Suprapubic skin (tissue), 4 donors: ENCODE measurements around the gene SYNE1. TPM values are rescaled to one million over a fixed set of nuclear protein-coding genes. Genes with fewer than 3 reads are reported as not detected.

ENCODE experiments used
- DNase-seq, 2 donors: peaks; one replicate each; pipeline ENCODE4 v3.0.0-alpha.2; 2019; ENCODE audit warnings: low spot score in 2 of 2
- H3K27ac ChIP-seq: fragments of 200-600 bp; sonication (generic); one replicate; pipeline ENCODE4 v1.5.1; 2019
- H3K27me3 ChIP-seq: fragments of 200-600 bp; sonication (generic); one replicate; pipeline ENCODE4 v1.5.1; 2019
- H3K36me3 ChIP-seq: fragments of 200-600 bp; sonication (generic); one replicate; pipeline ENCODE4 v1.5.1; 2019
- H3K4me1 ChIP-seq: fragments of 200-600 bp; sonication (generic); one replicate; pipeline ENCODE4 v1.5.1; 2019
- H3K4me3 ChIP-seq: fragments of 200-600 bp; sonication (generic); one replicate; pipeline ENCODE4 v1.5.1; 2019; ENCODE audit warnings: mild to moderate bottlenecking
- H3K9me3 ChIP-seq: fragments of 200-600 bp; sonication (generic); one replicate; pipeline ENCODE4 v1.5.1; 2019
- EP300 ChIP-seq: sonication (generic); formaldehyde crosslinking; IDR thresholded peaks from one replicate; pipeline ENCODE4 v1.6.1; 2017; ENCODE audit warnings: antibody characterized with exemption
- POLR2A ChIP-seq, 2 donors: fragments of 450-650 bp; IDR thresholded peaks; one replicate each; pipeline ENCODE4 v1.6.1; 2017; ENCODE audit warnings: antibody characterized with exemption in 2 of 2, mild to moderate bottlenecking in 2 of 2, moderate library complexity in 2 of 2
- POLR2AphosphoS5 ChIP-seq, 3 donors: sonication (generic); formaldehyde crosslinking; IDR thresholded peaks; one replicate each; pipeline ENCODE4 v1.6.1; 2017; ENCODE audit warnings: antibody characterized with exemption in 3 of 3
- WGBS: methylation state at CpG from one replicate; pipeline ENCODE4 v1.1.5; 2018; 5-methylcytosine and 5-hydroxymethylcytosine counted together
- total RNA-seq, 4 donors: library from RNA; depleted of rRNA; stranded (reverse); fragments of >200 nt; gene quantifications; one replicate each; pipeline ENCODE4 v1.1.0, GENCODE V29; 2016
- TF ChIP-seq, protein P1 (sequence below), 2 donors: fragments of 200-600 bp in 1 of 2; fragments of 450-650 bp in 1 of 2; sonication (generic) in 1 of 2; IDR thresholded peaks; one replicate each; pipeline ENCODE4 v1.5.1; 2016 to 2019; ENCODE audit warnings: antibody characterized with exemption in 2 of 2, mild to moderate bottlenecking in 1 of 2, moderate library complexity in 1 of 2

The SYNE1 gene
- total RNA-seq, 4 donors from 2014 or later, result 105 to 184 (median 132) TPM

- Histone ChIP-seq H3K36me3 (peaks cover 50% of the 10 kb centered on the region), H3K4me3 (no peak overlapping the region), H3K9me3 (no peaks in the 10 kb centered on the region), H3K27me3 (no peaks in the 10 kb centered on the region), H3K4me1 (no peaks in the 10 kb centered on the region), H3K27ac (no peak overlapping the region)
- TF ChIP-seq EP300, result no peak
- TF ChIP-seq, protein P1, sequence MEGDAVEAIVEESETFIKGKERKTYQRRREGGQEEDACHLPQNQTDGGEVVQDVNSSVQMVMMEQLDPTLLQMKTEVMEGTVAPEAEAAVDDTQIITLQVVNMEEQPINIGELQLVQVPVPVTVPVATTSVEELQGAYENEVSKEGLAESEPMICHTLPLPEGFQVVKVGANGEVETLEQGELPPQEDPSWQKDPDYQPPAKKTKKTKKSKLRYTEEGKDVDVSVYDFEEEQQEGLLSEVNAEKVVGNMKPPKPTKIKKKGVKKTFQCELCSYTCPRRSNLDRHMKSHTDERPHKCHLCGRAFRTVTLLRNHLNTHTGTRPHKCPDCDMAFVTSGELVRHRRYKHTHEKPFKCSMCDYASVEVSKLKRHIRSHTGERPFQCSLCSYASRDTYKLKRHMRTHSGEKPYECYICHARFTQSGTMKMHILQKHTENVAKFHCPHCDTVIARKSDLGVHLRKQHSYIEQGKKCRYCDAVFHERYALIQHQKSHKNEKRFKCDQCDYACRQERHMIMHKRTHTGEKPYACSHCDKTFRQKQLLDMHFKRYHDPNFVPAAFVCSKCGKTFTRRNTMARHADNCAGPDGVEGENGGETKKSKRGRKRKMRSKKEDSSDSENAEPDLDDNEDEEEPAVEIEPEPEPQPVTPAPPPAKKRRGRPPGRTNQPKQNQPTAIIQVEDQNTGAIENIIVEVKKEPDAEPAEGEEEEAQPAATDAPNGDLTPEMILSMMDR (IDR thresholded peaks at IDR 0.05), result no peak
- no peak for TF ChIP-seq POLR2A (IDR thresholded peaks at IDR 0.05)
- DNase-seq, result no peak
- 89% methylated on average over 18 of the region's 18 CpGs for WGBS
Observed at GRCh38 chr6:152206072-152206818, 430.9 kb downstream of the SYNE1 start.

- H3K27me3 ChIP-seq, result no peaks in the 10 kb centered on the region
- H3K9me3 ChIP-seq, result no peaks in the 10 kb centered on the region
- 78% methylated on average over 2 of the region's 2 CpGs for WGBS
- no peaks in the 10 kb centered on the region for H3K4me1 ChIP-seq
- H3K36me3 ChIP-seq, result peaks cover 49% of the 10 kb centered on the region
- no peak overlapping the region for H3K4me3 ChIP-seq
- TF ChIP-seq, protein P1 (IDR thresholded peaks at IDR 0.05), result no peak
- TF ChIP-seq POLR2AphosphoS5 (IDR thresholded peaks at IDR 0.05) (no peak), POLR2A (IDR thresholded peaks at IDR 0.05) (no peak), EP300 (no peak)
- DNase-seq, result no peak
- H3K27ac ChIP-seq, result no peak overlapping the region
Observed at GRCh38 chr6:152204591-152204990, 432.6 kb downstream of the SYNE1 start.

- H3K36me3 ChIP-seq, result peaks cover 31% of the 10 kb centered on the region
- no peaks in the 10 kb centered on the region for H3K4me1 ChIP-seq
Observed at GRCh38 chr6:152201120-152201519, 436.0 kb downstream of the SYNE1 start.

DNA sequence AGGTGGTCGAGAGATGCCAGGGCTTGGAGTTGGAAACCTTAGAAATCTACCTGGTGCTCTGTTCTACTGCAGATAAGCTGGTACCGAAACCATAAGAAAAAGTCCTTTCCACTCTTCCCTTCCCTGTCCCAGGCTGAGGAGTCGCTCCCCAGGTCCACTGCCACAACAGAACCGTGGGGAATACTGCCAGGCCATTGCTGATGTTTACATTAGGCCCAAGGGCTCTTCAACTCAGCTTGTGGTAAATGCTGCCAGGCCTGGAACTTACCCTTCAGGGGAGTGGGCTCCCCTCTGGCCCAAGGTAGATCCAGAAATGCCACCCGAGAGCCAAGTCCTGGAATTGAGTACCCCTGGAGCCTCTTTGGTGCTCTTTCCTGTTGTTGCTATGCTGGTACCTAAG lies 441.3 kb downstream of the SYNE1 start:
- peaks cover 20% of the 10 kb centered on the region for H3K36me3 ChIP-seq

More at GRCh38 chr6:152201120-152201519, 436.0 kb downstream of the SYNE1 start:
- WGBS, result 33% methylated on average over 3 of the region's 3 CpGs
- Histone ChIP-seq H3K27me3 (no peaks in the 10 kb centered on the region), H3K9me3 (no peaks in the 10 kb centered on the region), H3K27ac (no peak overlapping the region), H3K4me3 (no peak overlapping the region)
- TF ChIP-seq POLR2A (IDR thresholded peaks at IDR 0.05) (no peak), POLR2AphosphoS5 (IDR thresholded peaks at IDR 0.05) (no peak), EP300 (no peak)
- TF ChIP-seq, protein P1 (IDR thresholded peaks at IDR 0.05), result no peak
- DNase-seq, result no peak

DNA sequence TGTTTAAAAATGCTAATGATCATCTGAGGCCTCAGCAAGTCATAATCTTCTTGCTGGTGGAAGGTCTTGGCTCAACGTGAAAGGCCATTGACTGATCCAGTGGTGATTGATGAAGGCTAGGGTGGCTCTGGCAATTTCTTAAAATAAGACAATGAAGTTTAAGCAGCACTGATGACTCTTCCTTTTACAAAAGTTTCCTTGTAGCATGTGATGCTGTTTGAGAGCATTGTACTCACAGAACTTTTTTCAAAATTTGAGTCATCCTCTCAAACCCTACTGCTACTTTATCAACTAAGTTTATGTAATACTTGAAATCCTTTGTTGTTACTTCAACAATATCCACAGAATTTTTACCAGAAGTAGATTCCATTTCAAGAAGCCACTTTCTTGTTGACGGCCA lies 447.4 kb downstream of the SYNE1 start:
- no peak overlapping the region for H3K27ac ChIP-seq
- no peaks in the 10 kb centered on the region for H3K4me1 ChIP-seq
- TF ChIP-seq, protein P1 (IDR thresholded peaks at IDR 0.05), result no peak
- TF ChIP-seq POLR2A (IDR thresholded peaks at IDR 0.05) (no peak), POLR2AphosphoS5 (IDR thresholded peaks at IDR 0.05) (no peak)
- no peaks in the 10 kb centered on the region for H3K27me3 ChIP-seq
- H3K36me3 ChIP-seq, result no peaks in the 10 kb centered on the region
- no peaks in the 10 kb centered on the region for H3K9me3 ChIP-seq
- DNase-seq, result no peak
- WGBS, result 73% methylated on average over 2 of the region's 2 CpGs
- H3K4me3 ChIP-seq, result no peak overlapping the region

More for the DNA sequence above, 441.3 kb downstream of the SYNE1 start:
- no peaks in the 10 kb centered on the region for H3K27me3 ChIP-seq
- TF ChIP-seq POLR2A (IDR thresholded peaks at IDR 0.05) (no peak), EP300 (no peak), POLR2AphosphoS5 (IDR thresholded peaks at IDR 0.05) (no peak)
- TF ChIP-seq, protein P1 (IDR thresholded peaks at IDR 0.05), result no peak
- H3K9me3 ChIP-seq, result no peaks in the 10 kb centered on the region
- no peak for DNase-seq
- 100% methylated on average over 1 of the region's 5 CpGs for WGBS
- no peak overlapping the region for H3K4me3 ChIP-seq
- H3K27ac ChIP-seq, result no peak overlapping the region
- no peaks in the 10 kb centered on the region for H3K4me1 ChIP-seq
